Islet precursor cell (in vitro differentiated cells): Measurements from ENCODE around the gene CASR.

Experiments
- DNase-seq: peaks from one replicate; pipeline ENCODE4 v3.0.0-alpha.2; 2018

Gene CASR

GRCh38 chr3:122307094-122307687, 123.7 kb downstream of the CASR start:
- DNase-seq = no peak

GRCh38 chr3:122307976-122308375, 124.5 kb downstream of the CASR start:
- DNase-seq = no peak

GRCh38 chr3:122310361-122310760, 126.9 kb downstream of the CASR start:
- no peak for DNase-seq

GRCh38 chr3:122312826-122313225, 129.4 kb downstream of the CASR start:
- no peak for DNase-seq

GRCh38 chr3:122313281-122313680, 129.8 kb downstream of the CASR start:
- no peak for DNase-seq

- no peak for DNase-seq
Measured at GRCh38 chr3:122314228-122314876, 130.9 kb downstream of the CASR start.

GRCh38 chr3:122315619-122316018, 132.2 kb downstream of the CASR start:
- no peak for DNase-seq

- no peak for DNase-seq
Measured at GRCh38 chr3:122316368-122316767, 132.9 kb downstream of the CASR start.

- DNase-seq = no peak
Measured at GRCh38 chr3:122318620-122319019, 135.2 kb downstream of the CASR start.

- DNase-seq = no peak
Measured at GRCh38 chr3:122322095-122323075, 138.9 kb downstream of the CASR start.

GRCh38 chr3:122324871-122325323, 141.4 kb downstream of the CASR start, which contains the start of gene CSTA:
Gene CSTA (plus strand): TSS chr3:122325248. CDS start chr3:122325293, 45 bp downstream.
- no peak for DNase-seq

GRCh38 chr3:122325769-122326168, 142.3 kb downstream of the CASR start:
- DNase-seq = no peak

- no peak for DNase-seq
Measured at GRCh38 chr3:122331886-122332285, 148.4 kb downstream of the CASR start.

GRCh38 chr3:122332551-122332950, 149.1 kb downstream of the CASR start:
- DNase-seq = no peak
